GM19455 (cell line): ENCODE data around the gene FSIP1.

ENCODE experiments used
- ATAC-seq: cut with Tn5 transposase; IDR thresholded peaks from one replicate; pipeline ENCODE4 v1.9.1; 2021; ENCODE audit not compliant: unreplicated experiment

The FSIP1 gene

GRCh38 chr15:39767921-39768320 is 14.7 kb downstream of the FSIP1 start:
- ATAC-seq = no peak

GRCh38 chr15:39761006-39761405 is 21.6 kb downstream of the FSIP1 start:
- no peak for ATAC-seq

GRCh38 chr15:39756806-39757522 is 25.7 kb downstream of the FSIP1 start:
- ATAC-seq = no peak

- no peak for ATAC-seq
Measured at GRCh38 chr15:39752991-39753390, 29.6 kb downstream of the FSIP1 start.

- ATAC-seq = no peak
Measured at GRCh38 chr15:39752246-39752645, 30.4 kb downstream of the FSIP1 start.

GRCh38 chr15:39748276-39748675 is 34.4 kb downstream of the FSIP1 start:
- ATAC-seq = no peak

GRCh38 chr15:39747326-39747725 is 35.3 kb downstream of the FSIP1 start:
- ATAC-seq = no peak

GRCh38 chr15:39746714-39747276 is 35.8 kb downstream of the FSIP1 start:
- ATAC-seq = no peak

- ATAC-seq = no peak
Measured at GRCh38 chr15:39746176-39746575, 36.5 kb downstream of the FSIP1 start.

GRCh38 chr15:39745415-39745814 is 37.2 kb downstream of the FSIP1 start:
- no peak for ATAC-seq

GRCh38 chr15:39744334-39745103 is 38.1 kb downstream of the FSIP1 start:
- ATAC-seq = no peak

GRCh38 chr15:39743611-39744010 is 39.0 kb downstream of the FSIP1 start:
- no peak for ATAC-seq

GRCh38 chr15:39741258-39741657 is 41.4 kb downstream of the FSIP1 start:
- no peak for ATAC-seq

- ATAC-seq = no peak
Measured at GRCh38 chr15:39738998-39739397, 43.6 kb downstream of the FSIP1 start.

- no peak for ATAC-seq
Measured at GRCh38 chr15:39737196-39737550, 45.5 kb downstream of the FSIP1 start.

GRCh38 chr15:39736412-39737195 is 46.0 kb downstream of the FSIP1 start:
- ATAC-seq = no peak

GRCh38 chr15:39735120-39735717 is 47.4 kb downstream of the FSIP1 start:
- ATAC-seq = no peak

GRCh38 chr15:39731266-39731665 is 51.4 kb downstream of the FSIP1 start:
- ATAC-seq = no peak

GRCh38 chr15:39730552-39730951 is 52.1 kb downstream of the FSIP1 start:
- ATAC-seq = no peak

- no peak for ATAC-seq
Measured at GRCh38 chr15:39729500-39729899, 53.1 kb downstream of the FSIP1 start.

GRCh38 chr15:39728845-39729244 is 53.8 kb downstream of the FSIP1 start:
- no peak for ATAC-seq
